GM23338 (cell line): ENCODE measurements around the gene PCDHGA4. TPM values are rescaled to one million over a fixed set of nuclear protein-coding genes. Genes with fewer than 3 reads are reported as not detected.

Experiments
- ATAC-seq: fragments of 200-7000 bp; cut with Tn5 transposase; 3 replicates; pipeline ENCODE4 v1.9.1; 2020
- DNase-seq: peaks from one replicate; pipeline ENCODE4 v3.0.0-alpha.2; 2015; ENCODE audit warnings: low spot score
- H2AFZ ChIP-seq: fragments of 200-600 bp; sonication (generic); 2 replicates; pipeline ENCODE4 v1.8.0; 2016; ENCODE audit warnings: antibody characterized with exemption, mild to moderate bottlenecking, moderate library complexity
- H3F3A ChIP-seq: fragments of 200-600 bp; sonication (generic); replicated peaks from 2 replicates; pipeline ENCODE4 v1.8.0; 2017; ENCODE audit warnings: antibody characterized with exemption, mixed run types, low read depth
- H3K27ac ChIP-seq: fragments of 200-600 bp; sonication (generic); 2 replicates; pipeline ENCODE4 v1.6.1; 2016; ENCODE audit warnings: low read depth
- H3K27me3 ChIP-seq: fragments of 200-600 bp; sonication (generic); 2 replicates; pipeline ENCODE4 v1.8.0; 2016; ENCODE audit warnings: mild to moderate bottlenecking, mixed run types, moderate library complexity; ENCODE audit not compliant: insufficient read depth
- H3K36me3 ChIP-seq: fragments of 200-600 bp; sonication (generic); 2 replicates; pipeline ENCODE4 v1.8.0; 2016; ENCODE audit warnings: mild to moderate bottlenecking; ENCODE audit not compliant: insufficient read depth
- H3K4me1 ChIP-seq: fragments of 200-600 bp; sonication (generic); 2 replicates; pipeline ENCODE4 v1.8.0; 2016; ENCODE audit warnings: mild to moderate bottlenecking, moderate library complexity; ENCODE audit not compliant: insufficient read depth
- H3K4me2 ChIP-seq: fragments of 200-600 bp; sonication (generic); 2 replicates; pipeline ENCODE4 v1.7.1; 2017; ENCODE audit warnings: mixed run types
- H3K4me3 ChIP-seq: fragments of 200-600 bp; sonication (generic); 2 replicates; pipeline ENCODE4 v1.6.1; 2016; ENCODE audit warnings: mixed run types
- H3K79me2 ChIP-seq: fragments of 200-600 bp; sonication (generic); replicated peaks from 2 replicates; pipeline ENCODE4 v1.8.0; 2017; ENCODE audit warnings: mild to moderate bottlenecking; ENCODE audit not compliant: insufficient read depth
- H3K9me2 ChIP-seq: fragments of 200-600 bp; sonication (generic); 2 replicates; pipeline ENCODE4 v1.8.0; 2017; ENCODE audit not compliant: insufficient read depth
- H4K20me1 ChIP-seq: fragments of 200-600 bp; sonication (generic); replicated peaks from 2 replicates; pipeline ENCODE4 v1.8.0; 2017; ENCODE audit warnings: mild to moderate bottlenecking; ENCODE audit not compliant: insufficient read depth
- H3K27ac Mint-ChIP-seq: 2 replicates; pipeline ENCODE4 v1.8.0; 2020; ENCODE audit warnings: inconsistent platforms, mild to moderate bottlenecking, moderate library complexity, mixed read lengths
- H3K27me3 Mint-ChIP-seq: 3 replicates; pipeline ENCODE4 v1.8.0; 2022; ENCODE audit warnings: low read depth, mild to moderate bottlenecking, moderate library complexity, mixed read lengths, inconsistent platforms; ENCODE audit not compliant: insufficient read depth, poor library complexity
- H3K36me3 Mint-ChIP-seq: 3 replicates; pipeline ENCODE4 v1.8.0; 2021; ENCODE audit warnings: low read depth, mild to moderate bottlenecking, inconsistent platforms, moderate library complexity, mixed read lengths
- H3K4me1 Mint-ChIP-seq: 3 replicates; pipeline ENCODE4 v1.8.0; 2020; ENCODE audit warnings: mild to moderate bottlenecking, inconsistent platforms, mixed read lengths
- H3K4me3 Mint-ChIP-seq: 3 replicates; pipeline ENCODE4 v1.8.0; 2021; ENCODE audit warnings: moderate library complexity, mild to moderate bottlenecking, inconsistent platforms, mixed read lengths
- H3K9me3 Mint-ChIP-seq: 3 replicates; pipeline ENCODE4 v1.8.0; 2020; ENCODE audit warnings: moderate library complexity, mild to moderate bottlenecking, inconsistent platforms, mixed read lengths
- CREB1 ChIP-seq: fragments of 250-450 bp; sonication (Bioruptor Pico); IDR thresholded peaks from 2 replicates; pipeline ENCODE4 v1.5.0; 2020; ENCODE audit warnings: low read depth, mild to moderate bottlenecking, moderate library complexity
- CTCF ChIP-seq, 2 experiments: fragments of 200-600 bp in 1 of 2; sonication (generic) in 1 of 2; conservative IDR thresholded peaks; 2 replicates each; pipeline versions ENCODE4 v1.5.1 to v1.6.1; 2016 to 2017; ENCODE audit warnings: antibody characterized with exemption in 2 of 2, low read depth in 2 of 2, mild to moderate bottlenecking in 2 of 2, moderate library complexity in 1 of 2
- ETS1 ChIP-seq: IDR thresholded peaks from 2 replicates; pipeline ENCODE4 v1.6.1; 2016; ENCODE audit warnings: antibody characterized with exemption
- JUNB ChIP-seq: IDR thresholded peaks from one replicate; pipeline ENCODE4 v1.6.1; 2016; ENCODE audit warnings: antibody characterized with exemption; ENCODE audit not compliant: unreplicated experiment
- POLR2AphosphoS5 ChIP-seq: IDR thresholded peaks from 2 replicates; pipeline ENCODE4 v1.6.1; 2016; ENCODE audit warnings: antibody characterized with exemption, low read depth
- REST ChIP-seq: IDR thresholded peaks from one replicate; pipeline ENCODE4 v1.6.1; 2018; ENCODE audit warnings: antibody characterized with exemption; ENCODE audit not compliant: unreplicated experiment
- STAT1 ChIP-seq: IDR thresholded peaks from one replicate; pipeline ENCODE4 v1.6.1; 2016; ENCODE audit warnings: antibody characterized with exemption; ENCODE audit not compliant: unreplicated experiment
- ZNF114 ChIP-seq: fragments of 250-450 bp; sonication (Bioruptor Pico); IDR thresholded peaks from 2 replicates; pipeline ENCODE4 v1.5.0; 2020; ENCODE audit warnings: mild to moderate bottlenecking, moderate library complexity
- ZNF331 ChIP-seq: fragments of 250-450 bp; sonication (Bioruptor Pico); IDR thresholded peaks from 2 replicates; pipeline ENCODE4 v1.5.0; 2020; ENCODE audit warnings: low read depth, mild to moderate bottlenecking, moderate library complexity
- ZNF462 ChIP-seq: fragments of 250-450 bp; sonication (Bioruptor Pico); IDR thresholded peaks from 2 replicates; pipeline ENCODE4 v1.5.0; 2020; ENCODE audit warnings: mild to moderate bottlenecking, moderate library complexity
- polyA plus RNA-seq: library from polyadenylated mRNA; unstranded; fragments of >200 nt; fragmentation: Nextera tagmentation; extraction: Ambion mirVana; gene quantifications from 2 replicates; pipeline ENCODE4 v1.2.1, GENCODE V29; 2016
- total RNA-seq: library from RNA; depleted of rRNA; stranded (reverse); fragments of >200 nt; shearing (Covaris generic); gene quantifications from 2 replicates; pipeline ENCODE4 v1.2.3, GENCODE V29; 2014

PCDHGA4 gene
- total and polyA plus RNA-seq, 2 experiments from 2014 or later, result 0.99 to 7.2 TPM

GRCh38 chr5:141328231-141328630 lies 26.6 kb upstream of the PCDHGA4 start (continued):
- no peak for TF ChIP-seq REST
- no peak for TF ChIP-seq ZNF114
- no peak for TF ChIP-seq CREB1 (CRISPR knock-in tag)
- no peak for TF ChIP-seq JUNB
- no peak for TF ChIP-seq POLR2AphosphoS5
- no peak for TF ChIP-seq ETS1

- H3K4me1 Mint-ChIP-seq, result peaks cover 2% of the 10 kb centered on the region
- Histone ChIP-seq H3K4me2 (no peak within 1 kb of the TSS), H2AFZ (no peak within 1 kb of the TSS), H3K36me3 (no peaks in the 10 kb centered on the region), H3K27ac (no peak within 1 kb of the TSS), H3F3A (no peaks in the 10 kb centered on the region), H3K79me2 (no peaks in the 10 kb centered on the region), H3K4me3 (no peak within 1 kb of the TSS), H3K9me2 (0 out of 2 replicates have a peak, but pooled peaks cover 6% of the 10 kb centered on the region), H3K4me1 (no peaks in the 10 kb centered on the region), H4K20me1 (no peaks in the 10 kb centered on the region), H3K27me3 (no peaks in the 10 kb centered on the region)
- DNase-seq (peak; percentile 63), ATAC-seq (peak; percentile 38; the same call in 2 of the 3 replicates)
- H3K36me3 Mint-ChIP-seq, result peaks cover 40% of the 10 kb centered on the region
- no peak for TF ChIP-seq ZNF462 (CRISPR knock-in tag)
- TF ChIP-seq CTCF (conservative IDR thresholded peaks at IDR 0.05; ENCODE audit: low read depth in 2 of 2), result peak; percentile 42 to 49
- TF ChIP-seq POLR2AphosphoS5, result no peak
- TF ChIP-seq STAT1, result no peak
- no peak for TF ChIP-seq ZNF114
- no peak for TF ChIP-seq ZNF331 (CRISPR knock-in tag)
- peaks cover 78% of the 10 kb centered on the region for H3K9me3 Mint-ChIP-seq
- H3K27me3 Mint-ChIP-seq, result peaks cover 4% of the 10 kb centered on the region
- no peak within 1 kb of the TSS for H3K4me3 Mint-ChIP-seq
- H3K27ac Mint-ChIP-seq, result no peak within 1 kb of the TSS
These were observed 24.3 kb upstream of the PCDHGA4 start, which contains the start of gene PCDHGA1 for GRCh38 chr5:141330299-141331080. TSS of gene PCDHGA1 (plus strand) at chr5:141330514.
